Activated naive CD4-positive, alpha-beta T cell treated with anti-CD3 and anti-CD28 coated beads, Interleukin-2, amount 50 U/mL, for 16 hours (primary cell): ENCODE results near the gene KMT2A.
"Not testable (repeated sequence)": the region's sequence is repeated elsewhere in the genome, so short reads cannot be mapped to it uniquely, and the experiment has no call there.

Source experiments
- DNase-seq: peaks from one replicate; pipeline ENCODE4 v3.0.0-alpha.2; 2020

Gene KMT2A

GRCh38 chr11:118435893-118436624 is at the start of gene KMT2A:
KMT2A (plus strand) TSS chr11:118436492; CDS start chr11:118436513, 21 bp downstream.
- DNase-seq: peak; percentile 93

DNA sequence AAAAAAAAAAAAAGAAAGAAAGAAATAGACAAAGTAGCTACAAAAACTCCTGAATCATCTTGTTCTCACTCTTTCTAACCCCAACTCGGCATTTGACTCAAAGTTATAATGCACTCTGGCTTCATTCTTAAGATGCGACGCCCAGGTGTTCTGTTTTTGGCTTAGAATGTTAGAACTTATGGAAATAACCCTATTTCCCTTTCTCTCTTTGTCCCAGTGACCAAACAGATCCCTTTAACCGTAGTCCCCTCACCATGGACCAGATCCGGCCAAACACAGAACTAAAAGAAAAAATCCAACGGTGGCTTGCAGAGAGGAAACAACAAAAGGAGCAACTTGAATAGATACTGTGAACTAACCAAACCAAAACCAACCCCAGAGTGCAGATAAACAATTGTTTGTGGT is 40.2 kb upstream of the KMT2A start:
- DNase-seq: no peak

DNA sequence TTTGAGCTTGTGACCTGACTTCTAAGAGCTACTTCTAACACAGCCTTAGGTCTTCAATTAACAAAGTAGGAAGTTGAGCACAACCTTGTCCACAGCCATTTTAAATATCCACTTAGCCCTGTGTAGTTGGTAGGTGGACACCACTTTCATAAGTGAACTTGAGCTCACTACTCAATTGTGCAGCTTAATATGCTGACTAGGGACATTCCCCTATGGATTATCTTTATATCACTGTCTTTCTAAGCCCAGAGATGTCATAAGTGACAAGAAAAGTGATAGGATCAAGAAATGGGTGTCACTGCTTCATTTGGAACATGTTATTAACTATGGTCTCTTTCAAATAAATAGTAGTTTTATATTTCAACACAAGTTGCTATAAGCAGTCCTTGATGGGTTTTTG is 38.8 kb upstream of the KMT2A start:
- DNase-seq: no peak

DNA sequence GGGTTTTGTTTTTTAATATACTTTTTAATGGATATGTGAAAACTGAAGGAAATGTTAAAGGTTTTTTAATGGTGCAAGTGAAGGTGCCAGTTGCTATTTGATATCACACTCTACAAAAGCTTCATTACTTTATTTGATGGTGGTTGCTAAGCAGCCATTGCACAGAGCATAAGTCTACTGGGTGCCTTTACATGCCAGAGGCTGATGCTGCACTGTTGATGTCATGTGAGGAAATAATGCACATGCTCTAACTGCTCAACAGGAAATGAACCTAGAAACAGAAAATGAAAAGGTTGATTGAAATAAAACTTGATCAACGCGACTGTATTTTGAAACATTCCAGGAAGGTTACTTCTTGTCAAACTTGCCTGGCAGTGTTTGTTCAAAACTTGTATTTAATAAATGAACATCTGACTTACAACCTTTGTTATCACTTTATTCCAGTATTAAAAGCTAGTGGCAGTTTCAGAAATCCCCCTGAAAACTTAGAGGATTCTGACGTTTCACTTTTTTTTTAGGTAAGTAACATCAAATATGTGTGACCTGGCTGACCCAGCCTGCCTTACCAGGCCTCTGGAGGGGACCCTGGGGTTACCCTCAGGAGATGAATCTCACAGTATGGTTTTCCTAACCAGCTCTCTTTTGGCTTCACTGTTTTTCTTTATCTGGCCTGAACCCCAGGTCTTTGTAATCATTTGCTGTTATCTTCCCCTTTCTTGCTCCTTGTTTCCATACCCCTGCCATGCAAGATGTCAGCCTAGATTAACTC is 37.3 kb upstream of the KMT2A start:
- DNase-seq: peak; percentile 46

GRCh38 chr11:118401151-118401879 is 35.0 kb upstream of the KMT2A start, which contains the start of gene ATP5MG:
ATP5MG (plus strand) TSS chr11:118401606; CDS start chr11:118401666, 60 bp downstream.
- DNase-seq: peak; percentile 92

DNA sequence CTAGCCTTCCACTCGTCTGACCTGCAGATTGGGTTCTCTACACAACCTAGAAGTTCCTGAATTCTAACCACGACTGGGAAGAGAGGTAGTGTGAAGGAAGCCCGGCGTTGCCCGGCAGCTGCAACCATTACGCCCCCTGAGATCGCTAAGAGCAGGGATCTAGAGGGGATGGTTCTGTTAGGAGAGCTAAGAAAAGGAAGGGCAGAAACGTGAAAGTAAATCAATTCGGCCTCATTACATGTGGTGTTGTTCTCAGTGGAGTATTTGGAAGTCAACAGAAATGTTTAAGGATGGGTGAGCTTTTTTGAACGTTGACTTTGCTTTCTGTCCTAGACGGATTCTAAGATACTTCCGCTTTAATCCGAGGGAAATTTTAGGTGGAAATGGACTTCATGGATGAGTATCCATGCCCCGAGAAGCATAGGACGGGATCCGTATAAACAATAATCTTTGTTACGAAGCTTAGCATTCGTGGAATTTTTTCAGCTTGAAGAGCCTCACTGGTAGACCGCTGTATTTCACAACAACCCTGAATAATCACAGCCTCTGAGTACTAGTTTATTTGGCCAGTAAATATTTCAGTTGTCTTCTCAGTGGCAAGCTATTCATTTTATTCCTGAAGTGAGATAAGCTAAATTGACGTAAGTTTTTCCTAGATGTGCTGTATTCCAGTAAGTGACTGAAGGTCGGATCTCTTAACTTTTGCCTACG is 34.3 kb upstream of the KMT2A start:
- DNase-seq: no peak

- not testable (repeated sequence) for DNase-seq
These were observed 33.7 kb upstream of the KMT2A start for GRCh38 chr11:118402594-118402993.

- DNase-seq: no peak
These were observed 29.6 kb upstream of the KMT2A start for GRCh38 chr11:118406599-118407166.

GRCh38 chr11:118410055-118410745 is 26.1 kb upstream of the KMT2A start:
- no peak for DNase-seq

DNA sequence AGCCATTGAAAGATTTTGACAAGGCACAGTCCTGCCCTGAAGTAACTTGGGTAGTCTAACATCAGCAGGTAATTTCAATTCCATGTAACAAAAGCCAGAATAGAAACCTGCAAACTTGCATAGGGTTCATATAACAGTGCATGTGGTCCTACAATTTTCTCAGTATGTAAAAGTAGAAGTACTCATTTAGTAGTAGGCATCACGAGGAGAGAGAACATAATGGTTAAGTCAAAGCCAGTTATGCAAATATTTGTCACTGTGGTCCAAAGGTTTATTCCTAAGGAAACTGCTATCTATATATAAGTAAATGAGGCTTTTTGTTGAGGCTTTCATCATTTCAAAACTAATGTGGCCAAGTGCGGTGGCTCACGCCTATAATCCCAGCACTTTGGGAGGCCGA is 24.8 kb upstream of the KMT2A start:
- no peak for DNase-seq

DNA sequence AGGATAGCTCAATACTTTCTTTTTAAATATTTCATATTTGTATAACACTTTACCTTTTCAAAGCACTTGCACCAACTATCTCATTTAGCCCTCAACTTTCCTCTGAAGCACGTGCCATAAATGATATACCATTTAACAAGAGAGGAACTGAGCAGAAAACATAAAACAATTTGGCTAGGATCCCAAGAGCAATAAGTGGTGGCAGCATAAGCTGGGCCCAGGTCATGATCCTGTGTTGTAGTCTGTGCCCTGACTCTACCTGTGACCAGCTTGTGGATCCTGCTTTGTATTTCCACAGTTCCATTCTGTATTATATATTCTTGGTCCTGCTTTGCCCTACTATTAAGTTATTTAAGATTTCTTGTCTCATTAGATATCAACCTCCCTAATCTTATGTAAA is 23.4 kb upstream of the KMT2A start:
- no peak for DNase-seq

GRCh38 chr11:118415062-118415738 is 21.1 kb upstream of the KMT2A start:
- DNase-seq: no peak

DNA sequence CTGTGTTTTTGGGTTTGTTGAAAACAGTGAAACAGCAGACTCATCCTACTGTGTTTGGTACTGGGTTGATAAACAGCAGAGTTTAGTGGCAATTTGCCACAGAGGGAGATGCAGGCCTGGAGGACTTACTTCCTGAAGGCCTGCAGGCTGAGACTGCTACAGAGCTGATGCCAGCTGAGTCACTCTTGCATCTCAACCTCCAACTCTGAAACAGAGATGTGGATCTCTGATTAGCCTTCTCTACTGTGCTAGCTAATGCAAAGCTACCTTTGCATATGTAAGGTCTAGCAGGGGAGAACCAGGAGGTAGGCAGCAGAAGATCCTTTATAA is 20.6 kb upstream of the KMT2A start:
- no peak for DNase-seq

DNA sequence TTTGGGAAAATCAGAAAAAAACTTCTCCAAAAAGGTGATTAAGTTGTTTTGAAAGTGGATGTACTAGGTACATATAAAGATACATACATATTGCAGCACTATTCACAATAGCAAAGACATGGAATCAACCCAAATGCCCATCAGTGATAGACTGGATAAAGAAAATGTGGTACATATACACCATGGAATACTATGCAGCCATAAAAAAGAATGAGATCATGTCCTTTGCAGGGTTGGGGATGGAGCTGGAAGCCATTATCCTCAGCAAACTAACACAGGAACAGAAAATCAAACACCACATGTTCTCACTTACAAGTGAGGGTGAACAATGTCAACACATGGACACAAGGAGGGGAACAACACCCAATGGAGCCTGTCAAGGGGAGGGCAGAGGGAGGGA is 19.4 kb upstream of the KMT2A start:
- DNase-seq: not testable (repeated sequence)

DNA sequence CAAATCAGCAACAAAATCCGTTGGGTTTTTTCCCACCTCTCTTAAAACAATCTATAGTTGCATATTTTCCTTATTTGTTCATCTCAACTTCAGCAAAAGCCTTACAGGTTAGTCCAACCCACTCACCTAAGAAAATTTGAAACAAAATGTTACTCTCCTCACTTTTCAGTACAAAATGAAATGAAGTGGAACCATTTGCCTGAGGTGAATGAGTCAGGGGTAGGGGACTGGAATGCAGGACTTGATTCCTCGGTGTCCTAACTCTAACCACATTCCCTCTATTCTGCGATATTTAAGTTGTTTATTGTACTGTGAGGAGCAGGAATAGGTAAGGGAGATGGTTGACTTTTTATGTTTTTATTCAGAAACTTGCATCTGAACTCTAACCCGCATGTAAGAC is 18.5 kb upstream of the KMT2A start:
- no peak for DNase-seq

DNA sequence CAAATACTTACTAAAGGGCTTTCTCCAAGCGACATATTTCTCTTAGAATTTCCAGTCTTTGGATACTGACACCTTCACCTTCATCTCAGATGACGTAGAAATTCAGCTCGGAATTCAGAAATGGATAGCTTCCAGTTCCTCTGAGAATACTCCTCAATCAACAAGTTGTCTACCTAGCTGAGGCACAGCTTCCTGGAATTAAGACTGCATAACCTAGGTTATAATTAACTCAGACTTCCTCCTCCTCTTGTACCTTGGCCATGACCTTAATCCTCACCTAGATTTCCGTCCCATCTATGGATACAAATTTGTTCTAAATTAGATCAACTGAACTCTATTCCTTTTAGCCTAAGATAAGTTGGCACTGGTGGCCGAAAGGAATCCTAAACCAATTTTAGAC is 17.5 kb upstream of the KMT2A start:
- DNase-seq: no peak

- no peak for DNase-seq
These were observed 8.6 kb upstream of the KMT2A start for GRCh38 chr11:118427707-118428106.

- no peak for DNase-seq
These were observed 5.3 kb upstream of the KMT2A start for GRCh38 chr11:118430956-118431355.

- DNase-seq: no peak
These were observed 2.2 kb upstream of the KMT2A start for GRCh38 chr11:118434123-118434552.

GRCh38 chr11:118434553-118435289 is 1.6 kb upstream of the KMT2A start:
- peak; percentile 44 for DNase-seq
